ENCODE data around the gene TMED8.

Gene TMED8

DNA sequence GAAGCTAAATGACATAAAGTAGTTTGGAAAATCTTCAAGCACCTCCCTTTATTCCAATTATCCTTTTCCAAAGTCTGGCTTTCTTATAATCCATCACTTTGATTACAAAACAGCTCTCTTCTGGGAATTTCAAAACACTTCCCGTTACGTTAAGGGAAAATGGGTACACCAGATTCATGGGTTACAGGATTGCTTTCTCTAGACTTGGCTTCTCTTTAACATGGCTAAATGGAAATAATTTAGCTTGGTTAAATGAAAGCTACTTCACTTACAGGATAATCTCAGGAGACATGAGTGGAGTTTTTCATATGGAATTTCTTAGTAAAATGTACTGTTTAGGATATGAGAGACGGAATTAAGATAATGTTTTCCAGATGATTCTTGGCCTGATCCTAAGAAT lies 41.3 kb downstream of the TMED8 start:
- no peak overlapping the region for H3K4me3 ChIP-seq (ENCODE audit: low read length)
- no peak for DNase-seq (ENCODE audit: low read depth)
- TF ChIP-seq, protein P1, sequence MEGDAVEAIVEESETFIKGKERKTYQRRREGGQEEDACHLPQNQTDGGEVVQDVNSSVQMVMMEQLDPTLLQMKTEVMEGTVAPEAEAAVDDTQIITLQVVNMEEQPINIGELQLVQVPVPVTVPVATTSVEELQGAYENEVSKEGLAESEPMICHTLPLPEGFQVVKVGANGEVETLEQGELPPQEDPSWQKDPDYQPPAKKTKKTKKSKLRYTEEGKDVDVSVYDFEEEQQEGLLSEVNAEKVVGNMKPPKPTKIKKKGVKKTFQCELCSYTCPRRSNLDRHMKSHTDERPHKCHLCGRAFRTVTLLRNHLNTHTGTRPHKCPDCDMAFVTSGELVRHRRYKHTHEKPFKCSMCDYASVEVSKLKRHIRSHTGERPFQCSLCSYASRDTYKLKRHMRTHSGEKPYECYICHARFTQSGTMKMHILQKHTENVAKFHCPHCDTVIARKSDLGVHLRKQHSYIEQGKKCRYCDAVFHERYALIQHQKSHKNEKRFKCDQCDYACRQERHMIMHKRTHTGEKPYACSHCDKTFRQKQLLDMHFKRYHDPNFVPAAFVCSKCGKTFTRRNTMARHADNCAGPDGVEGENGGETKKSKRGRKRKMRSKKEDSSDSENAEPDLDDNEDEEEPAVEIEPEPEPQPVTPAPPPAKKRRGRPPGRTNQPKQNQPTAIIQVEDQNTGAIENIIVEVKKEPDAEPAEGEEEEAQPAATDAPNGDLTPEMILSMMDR (IDR thresholded peaks at IDR 0.05; ENCODE audit: insufficient read depth, low read depth, low read length, missing control alignments) = no peak

- TF ChIP-seq, protein P1 (IDR thresholded peaks at IDR 0.05; ENCODE audit: insufficient read depth, low read depth, low read length, missing control alignments) = no peak
- no peak for DNase-seq (ENCODE audit: low read depth)
- no peak overlapping the region for H3K4me3 ChIP-seq (ENCODE audit: low read length)
Measured at GRCh38 chr14:77329872-77330271, 47.0 kb downstream of the TMED8 start.

DNA sequence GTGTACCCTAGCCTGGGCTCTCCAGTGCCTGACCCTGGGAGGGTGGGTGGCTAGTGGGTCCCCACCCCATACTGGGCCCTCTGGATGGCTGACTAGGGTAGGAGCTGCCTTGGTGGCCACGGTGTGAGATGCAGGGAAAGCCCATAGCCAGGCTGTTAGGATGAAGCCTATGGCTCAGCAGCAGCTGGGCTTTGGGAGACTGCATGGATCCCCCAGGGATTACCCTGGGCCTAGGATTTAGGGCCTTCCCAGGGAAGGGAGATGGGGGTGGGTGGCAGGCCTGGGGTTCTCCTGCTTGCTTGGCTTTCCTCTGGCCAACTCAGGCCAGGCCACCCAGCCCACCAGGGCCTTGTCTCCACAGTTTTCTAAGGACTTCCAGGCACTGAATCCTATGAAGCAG lies 49.8 kb downstream of the TMED8 start:
- TF ChIP-seq, protein P1 (IDR thresholded peaks at IDR 0.05; ENCODE audit: insufficient read depth, low read depth, low read length, missing control alignments) = no peak
- DNase-seq (ENCODE audit: low read depth) = no peak
- H3K4me3 ChIP-seq (ENCODE audit: low read length) = no peak overlapping the region

- no peak for DNase-seq (ENCODE audit: low read depth)
- H3K4me3 ChIP-seq (ENCODE audit: low read length) = no peak overlapping the region
- TF ChIP-seq, protein P1 (IDR thresholded peaks at IDR 0.05; ENCODE audit: insufficient read depth, low read depth, low read length, missing control alignments) = no peak
Measured at GRCh38 chr14:77325746-77326094, 51.2 kb downstream of the TMED8 start.

GRCh38 chr14:77324816-77325745 lies 51.8 kb downstream of the TMED8 start:
- DNase-seq (ENCODE audit: low read depth) = no peak
- H3K4me3 ChIP-seq (ENCODE audit: low read length) = no peak overlapping the region
- TF ChIP-seq, protein P1 (IDR thresholded peaks at IDR 0.05; ENCODE audit: insufficient read depth, low read depth, low read length, missing control alignments) = no peak

DNA sequence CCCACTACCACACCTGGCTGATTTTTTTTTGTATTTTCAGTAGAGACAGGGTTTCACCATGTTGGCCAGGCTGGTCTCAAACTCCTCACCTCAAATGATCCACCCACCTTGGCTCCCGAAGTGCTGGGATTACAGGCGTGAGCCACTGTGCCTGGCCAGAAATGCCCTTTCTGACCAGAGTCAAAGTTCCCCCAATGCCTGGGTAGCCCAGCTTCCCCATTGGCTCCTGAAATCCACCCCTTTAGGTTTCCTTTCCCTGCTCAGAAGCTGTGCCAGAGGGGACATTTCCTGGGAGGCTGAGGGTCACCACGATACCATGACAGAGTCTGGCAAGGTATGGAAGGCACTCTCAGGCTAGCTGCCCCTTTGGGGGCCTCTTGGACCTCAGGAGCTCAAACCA lies 52.6 kb downstream of the TMED8 start:
- TF ChIP-seq, protein P1 (IDR thresholded peaks at IDR 0.05; ENCODE audit: insufficient read depth, low read depth, low read length, missing control alignments) = no peak
- DNase-seq (ENCODE audit: low read depth) = no peak
- H3K4me3 ChIP-seq (ENCODE audit: low read length) = no peak overlapping the region

DNA sequence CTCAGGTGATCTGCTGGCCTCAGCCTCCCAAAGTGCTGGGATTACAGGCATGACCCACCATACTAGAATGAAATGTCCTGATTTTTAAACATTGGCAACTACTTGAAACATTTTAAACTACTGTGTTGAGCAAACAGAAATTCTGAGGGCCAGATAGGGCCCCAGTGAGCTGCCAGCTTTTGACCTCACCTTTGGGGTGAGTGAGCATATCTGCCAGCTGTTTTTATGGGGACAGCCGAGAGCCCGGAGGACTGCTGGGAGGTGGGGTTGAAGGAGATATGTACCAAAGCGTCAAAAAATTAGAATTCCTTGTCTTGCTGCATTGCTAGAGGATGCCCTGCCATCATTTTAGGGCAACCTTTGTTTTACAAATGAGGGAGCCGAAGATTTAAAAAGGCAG lies 53.3 kb downstream of the TMED8 start:
- TF ChIP-seq, protein P1 (IDR thresholded peaks at IDR 0.05; ENCODE audit: insufficient read depth, low read depth, low read length, missing control alignments) = no peak
- no peak overlapping the region for H3K4me3 ChIP-seq (ENCODE audit: low read length)
- no peak for DNase-seq (ENCODE audit: low read depth)
